ENCODE results near the gene OR8U1.
"Not testable (repeated sequence)": the region's sequence is repeated elsewhere in the genome, so short reads cannot be mapped to it uniquely, and the experiment has no call there.

The OR8U1 gene

GRCh38 chr11:56375324-56375723, at the start of gene OR8U1:
TSS of gene OR8U1 (plus strand) at chr11:56375624. CDS start at chr11:56375624, 0 bp downstream.
- DNase-seq = no peak

- no peak for DNase-seq
These were observed 43.4 kb upstream of the OR8U1 start for GRCh38 chr11:56331861-56332491.

DNA sequence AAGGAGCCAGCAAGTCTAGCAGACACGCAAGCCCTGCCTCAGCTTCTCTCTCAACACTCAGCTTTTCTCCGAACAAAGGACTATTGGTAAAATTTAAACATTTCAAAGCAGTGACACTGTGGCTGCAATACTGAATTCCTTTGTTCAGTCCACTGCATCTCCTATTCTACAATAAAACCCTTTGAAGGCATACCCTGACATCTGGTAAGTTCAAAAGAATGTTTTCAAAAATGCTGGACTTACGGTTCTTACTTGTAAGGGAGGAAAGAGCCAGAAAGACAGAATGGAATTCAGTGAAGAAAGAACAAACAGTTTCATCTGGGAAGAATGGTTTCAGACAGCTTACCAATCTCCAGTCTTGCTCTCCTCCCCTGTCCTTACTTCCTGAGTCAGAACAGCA, 42.3 kb upstream of the OR8U1 start:
- DNase-seq = no peak

DNA sequence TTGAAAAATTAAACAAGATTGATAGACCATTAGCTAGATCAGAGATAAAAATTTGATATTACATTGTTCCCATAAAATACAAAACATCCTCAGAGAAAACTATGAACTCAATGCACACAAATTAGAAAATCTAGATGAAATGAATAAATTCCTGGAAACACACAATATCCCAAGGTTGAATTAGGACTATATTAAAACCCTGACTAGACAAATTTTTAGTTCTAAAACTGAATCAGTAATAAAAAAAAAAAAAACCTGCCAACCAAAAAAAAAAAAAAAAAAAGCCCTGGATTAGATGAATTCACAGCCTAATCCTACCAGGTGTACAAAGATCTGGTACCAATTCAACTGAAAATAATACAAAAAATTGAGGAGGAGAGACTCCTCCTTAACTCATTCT, 35.1 kb upstream of the OR8U1 start:
- DNase-seq = no peak

- DNase-seq = no peak
These were observed 29.7 kb upstream of the OR8U1 start, which contains the start of gene OR8K1 for GRCh38 chr11:56345739-56346138. TSS of gene OR8K1 (plus strand) at chr11:56346039. CDS start at chr11:56346039, 0 bp downstream.

- DNase-seq = no peak
These were observed 21.4 kb upstream of the OR8U1 start, which contains the start of gene OR8J1 for GRCh38 chr11:56353991-56354390. TSS of gene OR8J1 (plus strand) at chr11:56354291. CDS start at chr11:56360247, 5,956 bp downstream.

DNA sequence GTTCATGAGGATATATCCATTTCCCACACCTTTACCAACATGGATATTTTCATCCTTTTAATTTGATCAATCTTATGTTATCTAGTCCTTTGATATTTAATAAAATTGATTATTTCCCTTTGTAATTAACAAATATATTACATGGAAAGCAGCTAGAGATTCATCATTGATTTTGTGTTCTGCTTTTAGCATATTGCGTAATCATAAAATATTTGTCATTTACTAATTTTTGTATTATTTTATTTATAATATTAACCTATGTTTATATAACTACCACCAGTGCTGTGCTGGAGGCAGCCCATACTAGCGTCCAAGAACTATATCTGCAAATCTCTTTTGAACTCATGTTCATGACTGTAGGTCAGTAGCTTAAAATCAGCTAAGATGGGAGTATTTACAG, 4.7 kb downstream of the OR8U1 start:
- no peak for DNase-seq

DNA sequence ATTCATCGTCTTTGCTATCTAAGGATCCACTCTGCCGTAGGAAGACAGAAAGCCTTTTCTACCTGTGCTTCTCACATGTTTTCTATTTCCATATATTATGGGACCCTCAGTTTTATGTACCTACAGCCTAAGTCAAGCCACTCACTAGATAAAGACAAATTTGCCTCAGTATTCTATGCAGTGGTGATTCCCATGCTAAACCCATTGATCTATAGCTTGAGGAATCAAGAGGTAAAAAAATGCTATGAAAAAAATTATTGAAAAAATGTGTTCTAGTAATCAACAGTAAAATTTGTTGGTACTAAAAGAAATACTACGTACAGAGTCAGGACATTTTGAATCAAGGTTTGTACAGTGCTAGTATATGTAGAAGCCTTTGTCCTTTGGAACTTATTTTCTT, 19.0 kb downstream of the OR8U1 start:
- no peak for DNase-seq

DNA sequence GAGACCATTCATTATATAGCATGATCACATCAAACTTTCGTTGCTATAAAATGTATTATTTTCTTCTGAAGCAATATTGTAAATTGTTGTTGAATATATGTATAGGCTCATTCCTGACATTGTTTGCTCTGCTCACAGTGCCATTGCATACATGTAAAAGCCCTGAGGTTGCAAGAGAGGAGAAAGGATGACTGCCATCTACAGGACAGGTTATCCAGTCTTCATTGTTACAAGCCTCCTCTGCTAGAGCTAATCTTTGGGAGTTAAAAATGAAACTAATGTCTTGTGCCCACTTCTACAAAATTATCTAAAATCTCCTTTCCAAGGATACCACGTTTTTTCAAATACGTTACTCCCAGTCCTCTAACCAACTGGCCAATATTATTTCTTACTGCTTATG, 20.6 kb downstream of the OR8U1 start:
- DNase-seq = no peak

DNA sequence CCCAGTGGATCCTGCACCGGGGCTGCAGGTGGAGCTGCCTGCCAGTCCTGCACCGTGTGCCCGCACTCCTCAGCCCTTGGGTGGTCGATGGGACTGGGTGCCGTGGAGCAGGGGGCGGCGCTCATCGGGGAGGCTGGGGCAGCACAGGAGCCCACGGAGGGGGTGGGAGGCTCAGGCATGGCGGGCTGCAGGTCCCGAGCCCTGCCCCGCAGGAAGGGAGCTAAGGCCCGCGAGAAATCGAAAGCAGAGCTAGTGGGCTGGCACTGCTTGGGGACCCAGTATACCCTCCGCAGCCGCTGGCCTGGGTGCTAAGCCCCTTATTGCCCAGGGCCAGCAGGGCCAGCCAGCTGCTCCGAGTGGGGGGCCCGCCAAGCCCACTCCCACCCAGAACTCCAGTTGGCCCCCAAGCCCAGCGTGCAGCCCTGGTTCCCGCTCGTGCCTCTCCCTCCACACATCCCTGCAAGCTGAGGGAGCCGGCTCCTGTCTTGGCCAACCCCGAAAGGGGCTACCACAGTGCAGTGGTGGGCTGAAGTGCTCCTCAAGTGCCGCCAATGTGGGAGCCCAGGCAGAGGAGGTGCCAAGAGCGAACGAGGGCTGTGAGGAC, 26.5 kb downstream of the OR8U1 start:
- DNase-seq = not testable (repeated sequence)

- no peak for DNase-seq
These were observed 29.0 kb downstream of the OR8U1 start for GRCh38 chr11:56404393-56404792.

GRCh38 chr11:56410801-56411200, 35.4 kb downstream of the OR8U1 start:
- no peak for DNase-seq

DNA sequence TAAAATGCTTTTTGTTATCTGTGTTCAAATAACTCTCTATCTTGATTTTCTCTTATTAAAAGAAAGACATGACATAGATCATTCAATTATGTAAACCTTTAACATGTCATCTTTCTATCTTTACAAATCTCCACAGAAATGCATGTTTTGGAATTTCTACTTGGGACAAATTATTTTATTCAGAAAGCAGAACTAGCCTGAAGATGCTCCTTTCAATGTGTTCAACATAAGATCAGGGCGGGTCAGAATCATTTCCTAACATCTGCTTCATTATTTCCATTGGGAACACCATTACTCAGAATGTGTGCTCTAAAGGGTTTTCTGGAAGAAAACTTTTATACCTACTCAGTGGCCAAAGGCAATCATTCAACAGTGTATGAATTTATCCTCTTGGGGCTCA, 37.0 kb downstream of the OR8U1 start, which contains the start of gene OR5AL1:
TSS of gene OR5AL1 (plus strand) at position 301 of the 400 bp plus-strand sequence.
- no peak for DNase-seq

Measured in activated effector memory CD4-positive, alpha-beta T cell treated with Interleukin-2 at 50 U/mL for 16 hours (primary cell).